Heart left ventricle (tissue), 16 donors: Measurements from ENCODE around the gene AP3B1. TPM values are rescaled to one million over a fixed set of nuclear protein-coding genes. Genes with fewer than 3 reads are reported as not detected.

Experiments used
- ATAC-seq, 4 donors: fragments of 200-7000 bp; cut with Tn5 transposase; one replicate each; pipeline ENCODE4 v1.9.1; 2020 to 2022; ENCODE audit warnings: moderate library complexity in 4 of 4, mild to moderate bottlenecking in 3 of 4, moderate number of reproducible peaks in 1 of 4
- DNase-seq, 5 donors: peaks; one replicate each; pipeline ENCODE4 v3.0.0-alpha.2; 2020
- H3K27ac ChIP-seq, 12 donors: fragments of 200-600 bp; sonication (generic) in 4 of 12; one replicate each; pipeline versions ENCODE4 v1.5.0 to v1.8.0; 2016 to 2022; ENCODE audit warnings: mild to moderate bottlenecking in 2 of 12
- H3K27me3 ChIP-seq, 9 donors: fragments of 200-600 bp; sonication (generic) in 2 of 9; one replicate each; pipeline versions ENCODE4 v1.5.1 to v1.8.0; 2016 to 2022; ENCODE audit warnings: mild to moderate bottlenecking in 3 of 9
- H3K36me3 ChIP-seq, 9 donors: fragments of 200-600 bp; sonication (generic) in 2 of 9; one replicate each; pipeline versions ENCODE4 v1.5.0 to v1.8.0; 2018 to 2022; ENCODE audit warnings: mild to moderate bottlenecking in 2 of 9
- H3K4me1 ChIP-seq, 12 donors: fragments of 200-600 bp; sonication (generic) in 4 of 12; one replicate each; pipeline versions ENCODE4 v1.5.0 to v1.8.0; 2016 to 2022; ENCODE audit warnings: mild to moderate bottlenecking in 3 of 12
- H3K4me3 ChIP-seq, 12 donors: fragments of 200-600 bp; sonication (generic) in 4 of 12; one replicate each; pipeline versions ENCODE4 v1.5.0 to v1.8.0; 2017 to 2022; ENCODE audit warnings: mild to moderate bottlenecking in 9 of 12, moderate library complexity in 4 of 12
- H3K9me3 ChIP-seq, 12 donors: fragments of 200-600 bp; sonication (generic) in 4 of 12; one replicate each; pipeline versions ENCODE4 v1.5.0 to v1.8.0; 2016 to 2022; ENCODE audit warnings: mild to moderate bottlenecking in 1 of 12
- CTCF ChIP-seq, 12 donors: fragments of 200-600 bp; sonication (generic) in 4 of 12; IDR thresholded peaks; one replicate each; pipeline versions ENCODE4 v1.5.0 to v1.8.0; 2018 to 2022; ENCODE audit warnings: antibody characterized with exemption in 12 of 12, mild to moderate bottlenecking in 5 of 12
- POLR2A ChIP-seq, 2 donors: fragments of 450-650 bp; IDR thresholded peaks; one replicate each; pipeline ENCODE4 v1.6.1; 2017; ENCODE audit warnings: antibody characterized with exemption in 2 of 2, mild to moderate bottlenecking in 2 of 2, moderate library complexity in 2 of 2
- WGBS, 4 donors: extraction: QIAGEN DNeasy Blood & Tissue Kit in 2 of 4; methylation state at CpG; one replicate each; pipeline versions ENCODE4 v1.1.5 to v1.1.7; 2013 to 2018; 5-methylcytosine and 5-hydroxymethylcytosine counted together
- intact Hi-C, 10 donors: fragments of 100-400 bp; cut with DNase I; formaldehyde crosslinking; loops; one replicate each; pipeline versions ENCODE4 v1.11.1 to v1.14.2; 2022
- polyA plus RNA-seq, 2 donors: library from polyadenylated mRNA; stranded (reverse); fragments of 200-250 nt; gene quantifications; one replicate each; pipeline ENCODE4 v1.2.3, GENCODE V29; 2013
- total RNA-seq, 9 donors: library from RNA; depleted of rRNA in 2 of 9; stranded (reverse); fragments of >200 nt in 2 of 9; fragmentation: NEBNext Ultra II Directional in 3 of 9; extraction: Animal tissue kit (Norgen Biotek cat#: 25700) in 3 of 9; gene quantifications; one replicate each; pipeline versions ENCODE4 v1.1.0 to v1.2.4, GENCODE V29; 2016 to 2023
- donor health status: ischemic (EF 13 %, LVEDD 7.1; RV severe dilation, severe dysfunction).
- donor health status: healthy with polysubstance abuse.
- donor health status: DM: no; HTN: yes; CAD: no.
- donor health status: DM: no; HTN: no; CAD: no.
- donor health status: ischemic (EF 25% LVEDD 6.9; RV normal size, moderate dysfunction).
- donor health status: ischemic (EF 25% LVEDD 5.7; RV mildly dilated, moderate dysfunction).
- donor health status: healthy.
- donor health status: DM: yes; HTN: yes; CAD: no.
- donor health status: ischemic (EF 35%, LVEDD 5.7; RV mildly dilated, moderate dysfunction).
- donor health status: nonischemic (EF 11% LVEDD 7.7; RV severe dilation, severe dysfunction).
- donor health status: DM: yes; HTN: yes; CAD: no.
- donor health status: PGD.
- donor health status: ischemic (EF 29% LVEDD 5.4; RV normal size, mild dysfunction).
- donor health status: nonischemic (EF 23%, LVEDD 6.1; RV moderate dilation, normal function).

AP3B1 gene
- total and polyA plus RNA-seq, 11 donors = 14.4 to 33.7 (median 25.2) TPM

- no peak overlapping the region for H3K27ac ChIP-seq
- no peaks in the 10 kb centered on the region for H3K9me3 ChIP-seq
- TF ChIP-seq POLR2A (IDR thresholded peaks at IDR 0.05) (no peak), CTCF (IDR thresholded peaks at IDR 0.05) (no peak)
- DNase-seq (no peak), ATAC-seq (no peak)
- H3K27me3 ChIP-seq = no peaks in the 10 kb centered on the region
- H3K4me1 ChIP-seq = no peaks in the 10 kb centered on the region
- no peak overlapping the region for H3K4me3 ChIP-seq
- intact Hi-C loops = no loop called here
- peaks cover 0 to 43% (median 30%) of the 10 kb centered on the region in 9 donors for H3K36me3 ChIP-seq
Measured at GRCh38 chr5:78102500-78102899, 192.0 kb downstream of the AP3B1 start.

GRCh38 chr5:78095125-78095524 is 199.4 kb downstream of the AP3B1 start:
- Histone ChIP-seq H3K27ac (no peak overlapping the region), H3K36me3 (peaks cover 0 to 45% (median 28%) of the 10 kb centered on the region in 9 donors), H3K27me3 (no peaks in the 10 kb centered on the region), H3K4me3 (no peak overlapping the region), H3K4me1 (no peaks in the 10 kb centered on the region), H3K9me3 (no peaks in the 10 kb centered on the region)
- no peak for DNase-seq
- TF ChIP-seq CTCF (IDR thresholded peaks at IDR 0.05) = no peak
- no peak for TF ChIP-seq POLR2A (IDR thresholded peaks at IDR 0.05)
- intact Hi-C loops = no loop called here
- no peak for ATAC-seq

- intact Hi-C loops = no loop called here
- H3K4me1 ChIP-seq = no peaks in the 10 kb centered on the region
- ATAC-seq (no peak), DNase-seq (no peak)
- no peaks in the 10 kb centered on the region for H3K27me3 ChIP-seq
- no peak overlapping the region for H3K27ac ChIP-seq
- H3K36me3 ChIP-seq = peaks cover 0 to 62% (median 35%) of the 10 kb centered on the region in 9 donors
- TF ChIP-seq POLR2A (IDR thresholded peaks at IDR 0.05) (no peak), CTCF (IDR thresholded peaks at IDR 0.05) (no peak)
- 96 to 99% (median 97%) methylated on average over 1 of the region's 1 CpG for whole genome bisulfite sequencing, 4 donors
- no peak overlapping the region for H3K4me3 ChIP-seq
- H3K9me3 ChIP-seq = no peaks in the 10 kb centered on the region
Measured at GRCh38 chr5:78090002-78090401, 204.5 kb downstream of the AP3B1 start.

- no peak for ATAC-seq
Measured at GRCh38 chr5:78078858-78079257, 215.6 kb downstream of the AP3B1 start.

More at GRCh38 chr5:78078858-78079257, 215.6 kb downstream of the AP3B1 start:
- no peak for TF ChIP-seq POLR2A (IDR thresholded peaks at IDR 0.05)
- TF ChIP-seq CTCF (IDR thresholded peaks at IDR 0.05) = no peak
- intact Hi-C loops = no loop called here
- H3K4me3 ChIP-seq = no peak overlapping the region
- no peak overlapping the region for H3K27ac ChIP-seq
- H3K9me3 ChIP-seq = no peaks in the 10 kb centered on the region
- no peaks in the 10 kb centered on the region for H3K36me3 ChIP-seq
- DNase-seq = no peak
- no peaks in the 10 kb centered on the region for H3K4me1 ChIP-seq
- no peaks in the 10 kb centered on the region for H3K27me3 ChIP-seq
